Left cardiac atrium (tissue), 4 donors: ENCODE results near the gene SLIT1. TPM values are rescaled to one million over a fixed set of nuclear protein-coding genes. Genes with fewer than 3 reads are reported as not detected.
A peak's percentile ranks its signal among the peaks of the same experiment; 100 is the strongest.

ENCODE experiments used
- ATAC-seq, 2 donors: fragments of 200-7000 bp; cut with Tn5 transposase; one replicate each; pipeline ENCODE4 v1.9.1; 2020; ENCODE audit warnings: mild to moderate bottlenecking in 2 of 2, moderate library complexity in 2 of 2
- DNase-seq: peaks from one replicate; pipeline ENCODE4 v3.0.0-alpha.2; 2020
- intact Hi-C, 2 donors: fragments of 100-400 bp; cut with DNase I; formaldehyde crosslinking; loops; one replicate each; pipeline versions ENCODE4 v1.14.1 to v1.15.1; 2022 to 2023
- total RNA-seq, 2 donors: library from RNA; stranded (reverse); fragmentation: NEBNext Ultra II Directional; extraction: Animal tissue kit (Norgen Biotek cat#: 25700); gene quantifications; one replicate each; pipeline ENCODE4 v1.2.1, GENCODE V29; 2021
- donor health status: DM: no; HTN: yes; CAD: no.
- donor health status: DM: no; HTN: yes; CAD: no; lungs with severe emphysema.
- donor health status: DM: yes; HTN: yes; CAD: no.
- donor health status: Dilated cardiomyopathy.

The SLIT1 gene
- total RNA-seq, 2 donors from 2014 or later, result 0.24 to 0.31 TPM

DNA sequence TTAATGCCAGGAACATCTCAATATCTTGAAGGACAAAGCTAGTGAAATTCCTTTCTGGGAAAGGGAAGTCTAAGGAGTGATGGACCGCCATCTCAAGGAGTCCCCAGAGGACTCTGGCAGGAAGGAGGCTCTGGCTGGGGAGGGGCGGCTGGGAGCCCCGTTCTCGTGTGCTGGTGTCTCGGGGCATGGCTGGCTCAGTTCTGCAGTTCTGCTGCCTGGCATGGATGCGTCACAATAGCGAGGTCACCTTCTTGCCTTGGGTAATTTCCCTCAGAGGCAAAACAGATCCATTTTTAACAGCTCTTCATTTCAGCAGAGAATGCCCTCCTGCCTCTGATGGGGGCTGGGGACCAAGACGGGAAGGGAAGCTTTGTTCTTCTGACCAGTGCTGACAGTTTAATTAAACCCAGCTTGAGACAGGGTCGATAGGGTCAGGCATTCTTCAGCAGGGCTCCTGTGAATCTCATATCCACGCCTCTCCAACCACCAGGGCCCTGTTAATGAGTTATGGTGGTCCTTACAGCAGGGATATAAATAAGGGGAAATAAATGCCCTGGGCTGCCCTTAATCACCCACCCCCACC lies 35.7 kb downstream of the SLIT1 start:
- no peak for DNase-seq
- intact Hi-C loops, result no loop called here
- ATAC-seq, result no peak

GRCh38 chr10:97149079-97149531 lies 36.7 kb downstream of the SLIT1 start:
- no peak for ATAC-seq
- intact Hi-C loops, result no loop called here
- no peak for DNase-seq

- DNase-seq, result no peak
Measured at GRCh38 chr10:97144297-97144696, 41.5 kb downstream of the SLIT1 start.

GRCh38 chr10:97142834-97143233 lies 42.9 kb downstream of the SLIT1 start:
- intact Hi-C loops, result no loop called here
- ATAC-seq, result no peak
- DNase-seq, result no peak

More at GRCh38 chr10:97144297-97144696, 41.5 kb downstream of the SLIT1 start:
- no peak for ATAC-seq
- intact Hi-C loops, result no loop called here

DNA sequence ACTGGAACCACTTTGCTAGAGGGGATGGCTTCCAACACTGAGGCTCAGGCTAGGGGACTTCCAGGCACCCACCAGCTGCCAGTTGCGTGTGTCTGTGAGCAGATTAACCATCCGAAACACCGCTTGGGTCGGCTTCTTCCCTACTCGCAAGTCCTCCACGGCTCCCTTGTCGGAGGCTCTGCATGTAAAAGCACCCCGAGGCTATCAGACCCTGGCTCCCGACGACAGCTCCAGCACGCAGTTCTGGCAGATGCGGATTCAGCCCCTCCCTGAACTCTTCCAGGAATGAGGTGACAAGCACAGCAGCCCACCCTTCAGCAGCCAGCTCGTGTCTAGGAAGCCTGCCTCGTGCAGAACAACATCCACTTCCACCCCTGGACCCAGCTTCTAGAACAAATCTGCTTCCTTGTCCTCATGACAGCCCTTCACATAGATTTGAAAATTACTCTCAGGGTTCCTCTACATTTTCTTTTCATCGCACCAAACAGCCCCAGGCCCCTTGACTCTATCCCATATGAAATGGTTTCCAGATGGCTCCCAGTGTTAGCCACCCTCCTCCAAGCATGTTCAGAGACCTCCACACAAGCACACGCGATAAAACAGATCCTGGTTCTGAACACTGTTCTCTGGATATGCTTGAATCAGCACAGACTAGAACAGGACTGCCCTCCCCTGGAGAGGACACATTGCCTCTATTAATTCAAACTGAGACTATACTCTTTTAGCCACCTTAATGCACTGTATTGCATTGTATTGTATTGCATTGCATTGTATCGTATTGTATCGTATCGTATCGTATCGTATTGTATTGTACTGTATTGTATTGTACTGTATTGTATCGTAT lies 44.6 kb downstream of the SLIT1 start:
- intact Hi-C loops, result no loop called here
- ATAC-seq, result no peak
- no peak for DNase-seq

GRCh38 chr10:97140049-97140846 lies 45.5 kb downstream of the SLIT1 start:
- intact Hi-C loops, result no loop called here
- no peak for DNase-seq
- no peak for ATAC-seq

DNA sequence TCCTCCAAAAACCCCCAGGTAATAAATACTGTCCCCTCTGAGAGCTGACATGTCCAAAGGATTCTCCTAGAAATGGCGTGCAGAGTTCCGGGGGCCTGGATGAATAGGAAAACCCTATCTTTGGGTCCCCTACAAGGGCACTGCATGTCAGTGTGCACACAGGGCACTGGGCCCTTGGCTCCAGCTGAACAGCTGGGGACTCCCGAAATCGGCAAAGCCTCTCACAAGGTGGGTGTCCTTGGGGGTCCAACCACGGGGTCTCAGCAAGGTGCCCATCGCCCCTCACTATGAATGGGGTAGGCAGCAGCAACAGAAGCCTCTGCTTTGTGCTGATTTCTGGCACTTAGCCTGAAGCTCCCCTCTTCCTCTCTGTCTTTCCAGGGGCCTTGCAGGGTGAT lies 46.1 kb downstream of the SLIT1 start:
- intact Hi-C loops, result no loop called here
- ATAC-seq (no peak), DNase-seq (no peak)

- DNase-seq (no peak), ATAC-seq (peak; percentile 86 to 94)
- intact Hi-C loops, result no loop called here
Measured at GRCh38 chr10:97138846-97139245, 46.9 kb downstream of the SLIT1 start.

DNA sequence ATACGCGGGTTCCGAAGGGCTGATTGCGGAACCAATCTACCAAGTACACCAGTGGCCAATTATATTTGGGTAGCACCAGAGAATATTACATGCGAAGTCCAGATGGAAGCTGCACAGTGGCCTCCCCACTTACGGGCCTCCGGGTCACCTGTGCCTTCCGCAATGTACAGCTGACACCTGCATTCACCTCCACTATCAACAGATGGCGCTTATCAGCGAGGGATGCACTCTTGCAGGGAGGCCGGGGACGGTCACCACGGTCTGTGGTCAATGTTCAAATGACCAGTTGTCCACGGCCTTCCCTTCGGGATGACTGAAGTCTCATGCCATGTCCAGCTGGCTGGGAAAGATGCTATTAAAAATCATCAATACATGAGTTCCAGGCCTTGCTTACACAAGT lies 47.6 kb downstream of the SLIT1 start:
- no peak for ATAC-seq
- intact Hi-C loops, result no loop called here
- DNase-seq, result no peak

DNA sequence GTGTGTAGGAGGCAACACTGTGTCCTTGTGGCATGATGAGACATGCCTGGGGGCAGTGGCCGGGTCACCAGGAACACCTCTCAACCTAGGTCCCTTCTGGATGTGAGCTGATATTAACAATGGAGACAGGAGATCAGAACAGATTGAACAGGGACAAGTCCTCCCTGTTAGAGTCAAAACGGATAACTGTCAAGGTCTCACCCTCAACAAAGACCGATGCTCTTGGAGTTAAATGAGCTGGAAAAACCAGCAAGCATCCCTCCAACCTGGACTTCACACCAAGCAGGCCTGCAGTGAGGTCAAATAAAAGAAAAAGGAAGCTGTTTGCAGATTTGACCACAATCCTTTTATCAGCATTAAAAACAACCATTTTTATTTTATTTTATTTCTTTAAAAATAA lies 49.0 kb downstream of the SLIT1 start:
- intact Hi-C loops, result no loop called here
- no peak for ATAC-seq
- no peak for DNase-seq

DNA sequence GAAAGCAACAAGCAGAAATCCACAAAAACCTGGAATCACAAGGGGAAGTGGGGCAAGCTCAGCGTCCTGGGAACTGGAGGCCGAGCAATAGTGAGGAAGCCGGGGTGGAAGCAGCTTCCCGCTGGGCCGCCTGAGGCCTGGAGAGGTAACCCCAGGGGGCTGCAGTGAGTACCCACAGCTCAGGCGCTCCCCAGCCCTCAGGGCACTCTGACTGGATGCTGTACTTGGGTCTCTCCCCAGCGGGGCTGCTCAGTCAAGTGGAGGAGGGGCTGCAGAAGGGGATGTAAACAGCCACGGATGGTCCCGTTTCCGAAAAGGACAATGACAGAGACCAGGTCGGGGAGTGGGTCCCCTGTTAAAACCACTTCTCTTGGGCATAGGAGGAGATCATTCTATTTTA lies 50.3 kb downstream of the SLIT1 start:
- intact Hi-C loops, result no loop called here
- DNase-seq (no peak), ATAC-seq (no peak)

GRCh38 chr10:97134983-97135382 lies 50.8 kb downstream of the SLIT1 start:
- ATAC-seq (no peak), DNase-seq (no peak)
- intact Hi-C loops, result no loop called here

GRCh38 chr10:97134110-97134509 lies 51.6 kb downstream of the SLIT1 start:
- ATAC-seq, result no peak
- intact Hi-C loops, result no loop called here
- no peak for DNase-seq

DNA sequence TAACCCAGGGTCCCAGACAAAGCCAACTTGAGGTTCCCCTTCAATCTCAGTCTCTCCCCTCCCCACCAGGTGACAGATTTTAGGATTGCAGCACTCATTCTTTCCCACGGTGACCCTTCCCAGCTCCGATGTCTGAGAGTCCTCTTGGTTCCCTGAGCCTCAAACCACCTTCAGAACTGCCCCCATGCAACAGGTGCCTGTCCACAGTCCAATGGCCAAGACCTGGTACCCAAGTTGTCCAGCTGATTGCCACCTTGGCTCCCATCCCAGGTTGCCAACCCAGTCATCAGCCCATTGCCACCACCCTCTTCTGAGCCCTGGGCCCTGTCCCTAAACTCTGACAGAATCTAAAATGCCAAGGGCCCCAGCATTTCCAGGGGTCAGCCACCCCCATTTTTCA lies 53.5 kb downstream of the SLIT1 start:
- intact Hi-C loops, result no loop called here
- ATAC-seq, result no peak
- DNase-seq, result no peak

GRCh38 chr10:97131666-97132065 lies 54.1 kb downstream of the SLIT1 start:
- no peak for ATAC-seq
- DNase-seq, result no peak
- intact Hi-C loops, result no loop called here

DNA sequence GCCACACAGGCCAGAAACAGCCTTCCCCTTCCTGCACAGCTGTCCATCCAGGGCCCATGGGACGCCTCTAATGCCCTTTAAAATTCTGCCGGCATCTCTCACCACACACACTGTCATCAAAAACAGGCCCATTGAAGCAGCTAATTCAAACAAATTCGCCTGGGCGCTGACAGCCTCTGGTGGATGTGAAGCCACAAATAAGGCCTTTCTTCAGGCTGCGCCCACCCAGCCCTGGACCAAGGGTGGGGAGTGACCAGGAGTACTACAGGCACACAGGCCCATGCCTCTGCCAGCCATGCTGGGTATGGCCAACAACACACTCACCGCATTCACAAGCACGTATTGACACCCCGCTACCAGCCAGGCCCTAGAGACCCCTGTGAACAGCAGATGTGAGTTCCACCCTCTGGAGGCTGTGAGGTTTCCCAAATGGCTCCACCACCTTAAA lies 54.6 kb downstream of the SLIT1 start:
- intact Hi-C loops, result no loop called here
- DNase-seq (no peak), ATAC-seq (no peak)

- intact Hi-C loops, result no loop called here
- DNase-seq, result no peak
- no peak for ATAC-seq
Measured at GRCh38 chr10:97129666-97130065, 56.1 kb downstream of the SLIT1 start.

GRCh38 chr10:97128516-97129154 lies 57.1 kb downstream of the SLIT1 start:
- no peak for ATAC-seq

GRCh38 chr10:97128039-97128492 lies 57.7 kb downstream of the SLIT1 start:
- no peak for ATAC-seq
- intact Hi-C loops, result no loop called here
- no peak for DNase-seq

More at GRCh38 chr10:97128516-97129154, 57.1 kb downstream of the SLIT1 start:
- no peak for DNase-seq
- intact Hi-C loops, result no loop called here
